GM10266 (cell line): ENCODE results near the gene TEX19.
"Not testable (repeated sequence)": the region's sequence is repeated elsewhere in the genome, so short reads cannot be mapped to it uniquely, and the experiment has no call there.

ENCODE experiments used
- DNase-seq: peaks from one replicate; pipeline ENCODE4 v3.0.0; 2012; ENCODE audit errors: extremely low spot score
- TF ChIP-seq, protein P1 (sequence below): IDR thresholded peaks from 2 replicates; pipeline ENCODE4 v1.5.1; 2012; ENCODE audit warnings: mild to moderate bottlenecking, low read depth; ENCODE audit not compliant: control insufficient read depth, insufficient read depth; ENCODE audit errors: missing control alignments

TEX19 gene

DNA sequence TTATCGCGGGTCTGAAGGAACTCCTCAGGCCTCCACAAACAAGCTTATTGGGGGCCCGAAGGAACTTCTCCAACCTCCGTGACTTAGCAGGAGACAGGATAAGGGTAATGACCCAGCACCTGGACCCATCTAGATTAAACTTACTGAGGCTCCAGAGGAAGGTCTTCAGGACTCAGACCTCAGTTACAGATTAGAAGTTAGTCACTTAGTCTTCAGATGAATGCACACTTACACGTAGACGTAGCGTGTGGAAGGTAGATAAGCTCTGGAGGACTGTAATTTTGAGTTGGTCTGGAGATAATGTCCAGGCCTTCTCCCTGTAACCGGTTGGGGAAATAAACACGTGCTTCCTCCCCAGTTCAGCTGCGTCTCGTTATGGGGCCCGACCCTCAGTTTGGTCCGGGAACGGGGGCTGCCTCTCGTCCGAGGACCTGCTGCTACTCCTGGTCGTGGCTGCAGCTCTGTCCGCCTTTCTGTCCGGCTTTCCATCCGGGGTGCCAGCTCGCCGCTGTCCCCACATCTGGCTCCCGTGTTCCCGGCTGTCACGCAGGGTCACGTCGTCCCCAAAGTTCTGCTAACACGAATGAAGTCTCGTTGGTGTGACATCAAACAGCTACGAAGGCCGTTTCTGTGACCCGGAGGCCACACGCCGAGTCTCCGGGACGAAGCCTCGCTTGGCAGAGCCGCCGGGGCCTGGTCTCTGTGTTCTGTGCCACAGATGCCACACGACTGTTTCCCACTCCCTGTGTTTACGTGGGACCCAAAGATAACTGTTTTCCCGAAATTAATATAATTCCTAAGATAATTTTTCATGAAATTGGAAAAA is 13.7 kb upstream of the TEX19 start:
- no peak for DNase-seq

DNA sequence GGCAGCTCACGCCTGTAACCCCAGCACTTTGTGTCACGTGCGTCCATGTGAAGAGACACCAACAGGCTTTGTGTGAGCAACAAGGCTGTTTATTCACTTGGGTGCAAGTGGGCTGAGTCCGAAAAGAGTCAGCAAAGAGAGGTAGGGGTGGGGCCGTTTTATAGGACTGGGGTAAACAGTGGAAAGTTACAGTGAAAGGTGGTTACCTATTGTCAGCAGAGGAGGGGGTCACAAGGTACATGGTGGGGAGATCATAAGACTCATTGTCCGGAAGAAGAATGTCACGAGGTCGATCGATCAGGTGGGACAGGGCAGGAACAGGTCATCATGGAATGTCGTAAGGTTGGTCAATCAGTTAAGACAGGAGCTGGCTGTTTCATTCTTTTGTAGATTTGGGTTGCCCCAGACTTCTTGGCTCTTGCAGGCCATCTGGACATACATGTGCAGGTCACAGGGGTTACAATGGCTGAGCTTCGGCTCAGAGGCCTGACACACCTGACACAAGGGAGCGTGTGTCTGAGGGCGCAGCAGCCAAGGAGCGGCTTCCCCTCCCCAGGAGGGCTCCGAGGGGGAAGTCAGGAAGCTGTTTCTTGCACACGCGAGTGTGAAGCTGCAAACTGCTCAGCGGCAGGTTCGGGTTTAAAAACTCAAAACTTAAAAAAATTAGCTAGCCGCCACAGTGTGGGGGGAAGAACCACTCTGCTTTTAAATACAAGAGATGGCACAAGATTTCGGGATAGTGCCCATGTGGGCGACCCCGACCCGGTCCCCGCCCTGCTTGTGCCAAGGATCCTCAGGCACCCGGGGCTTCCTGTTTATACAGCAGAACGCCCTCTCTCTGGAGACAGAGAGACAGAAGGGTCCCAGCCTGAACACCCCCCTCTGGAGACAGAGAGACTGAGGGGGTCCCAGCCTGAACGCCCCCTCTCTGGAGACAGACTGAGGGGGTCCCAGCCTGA is 12.4 kb upstream of the TEX19 start:
- TF ChIP-seq, protein P1, sequence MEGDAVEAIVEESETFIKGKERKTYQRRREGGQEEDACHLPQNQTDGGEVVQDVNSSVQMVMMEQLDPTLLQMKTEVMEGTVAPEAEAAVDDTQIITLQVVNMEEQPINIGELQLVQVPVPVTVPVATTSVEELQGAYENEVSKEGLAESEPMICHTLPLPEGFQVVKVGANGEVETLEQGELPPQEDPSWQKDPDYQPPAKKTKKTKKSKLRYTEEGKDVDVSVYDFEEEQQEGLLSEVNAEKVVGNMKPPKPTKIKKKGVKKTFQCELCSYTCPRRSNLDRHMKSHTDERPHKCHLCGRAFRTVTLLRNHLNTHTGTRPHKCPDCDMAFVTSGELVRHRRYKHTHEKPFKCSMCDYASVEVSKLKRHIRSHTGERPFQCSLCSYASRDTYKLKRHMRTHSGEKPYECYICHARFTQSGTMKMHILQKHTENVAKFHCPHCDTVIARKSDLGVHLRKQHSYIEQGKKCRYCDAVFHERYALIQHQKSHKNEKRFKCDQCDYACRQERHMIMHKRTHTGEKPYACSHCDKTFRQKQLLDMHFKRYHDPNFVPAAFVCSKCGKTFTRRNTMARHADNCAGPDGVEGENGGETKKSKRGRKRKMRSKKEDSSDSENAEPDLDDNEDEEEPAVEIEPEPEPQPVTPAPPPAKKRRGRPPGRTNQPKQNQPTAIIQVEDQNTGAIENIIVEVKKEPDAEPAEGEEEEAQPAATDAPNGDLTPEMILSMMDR, result no peak
- DNase-seq, result no peak

More for the DNA sequence above, 13.7 kb upstream of the TEX19 start:
- TF ChIP-seq, protein P1, result no peak

DNA sequence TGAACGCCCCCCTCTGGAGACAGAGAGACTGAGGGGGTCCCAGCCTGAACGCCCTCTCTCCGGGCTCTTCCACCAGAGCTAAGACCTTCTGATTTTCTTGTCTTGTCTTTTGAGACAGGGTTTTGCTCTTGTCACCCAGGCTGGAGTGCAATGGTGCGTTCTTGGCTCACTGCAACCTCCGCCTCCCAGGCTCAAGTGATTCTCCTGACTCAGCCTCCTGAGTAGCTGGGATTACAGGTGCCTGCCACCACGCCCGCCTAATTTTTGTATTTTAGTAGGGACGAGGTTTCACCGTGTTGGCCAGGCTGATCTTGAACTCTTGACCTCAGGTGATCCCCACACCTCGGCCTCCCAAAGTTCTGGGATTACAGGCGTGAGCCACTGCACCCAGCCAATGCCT is 11.1 kb upstream of the TEX19 start:
- not testable (repeated sequence) for DNase-seq

DNA sequence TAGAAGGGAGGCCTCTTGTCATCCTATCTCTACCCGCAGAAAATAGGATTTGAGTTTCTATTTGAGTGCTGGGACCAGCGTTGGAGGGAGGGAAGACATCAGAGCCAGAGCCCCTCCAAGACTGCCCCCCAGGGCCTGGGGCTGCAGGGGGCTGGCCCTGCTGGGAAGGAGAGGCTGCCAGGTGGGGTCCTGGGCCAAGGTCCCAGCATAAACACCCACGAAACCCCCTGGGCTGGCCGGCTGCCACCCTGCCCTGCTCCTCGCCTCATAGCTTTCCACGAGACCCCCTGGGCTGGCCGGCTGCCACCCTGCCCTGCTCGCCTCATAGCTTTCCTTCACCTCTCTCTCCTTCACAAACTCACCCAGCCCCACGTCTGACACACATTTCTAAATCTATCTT is 10.6 kb upstream of the TEX19 start:
- TF ChIP-seq, protein P1, result no peak
- DNase-seq, result no peak

DNA sequence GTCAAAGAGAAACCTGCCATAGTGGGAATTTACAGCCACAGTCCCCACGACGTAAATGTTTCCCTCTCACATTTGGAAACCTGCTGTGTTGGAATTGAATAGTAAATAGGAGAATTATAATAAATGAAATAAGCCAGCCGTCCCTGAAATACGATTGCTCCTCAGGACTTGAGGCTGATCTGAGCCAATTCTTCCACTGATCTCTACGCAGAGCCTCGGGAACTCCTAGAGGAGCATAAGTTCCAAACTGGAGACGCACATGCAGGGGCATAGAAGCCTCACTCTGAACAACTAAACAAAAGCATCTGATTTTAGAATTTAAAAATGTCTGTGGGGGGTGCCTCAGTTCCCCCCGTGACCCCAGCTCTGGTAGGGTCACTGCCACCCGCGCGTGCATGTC is 10.2 kb upstream of the TEX19 start:
- TF ChIP-seq, protein P1, result no peak
- DNase-seq, result no peak

DNA sequence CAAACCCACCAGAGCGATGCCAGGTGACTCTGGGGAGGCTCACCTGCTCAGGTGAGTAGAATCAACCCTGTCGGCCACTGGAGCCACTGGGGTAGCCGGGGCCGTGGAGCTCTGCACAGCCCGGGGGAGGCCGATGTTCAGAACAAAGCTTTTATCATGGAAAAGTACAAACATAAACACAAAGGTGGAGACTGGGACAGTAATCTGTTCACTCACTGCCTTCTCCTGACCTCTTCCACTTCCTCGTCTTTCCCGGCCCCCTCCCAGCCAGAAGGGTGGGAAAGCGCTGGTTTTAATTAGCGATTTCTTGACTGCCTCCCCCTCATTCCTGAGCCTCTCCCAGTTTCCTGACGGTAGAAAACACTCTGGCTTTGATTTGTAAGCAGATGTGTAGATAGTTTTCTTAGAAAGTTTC is 9.8 kb upstream of the TEX19 start:
- TF ChIP-seq, protein P1, result no peak
- no peak for DNase-seq

DNA sequence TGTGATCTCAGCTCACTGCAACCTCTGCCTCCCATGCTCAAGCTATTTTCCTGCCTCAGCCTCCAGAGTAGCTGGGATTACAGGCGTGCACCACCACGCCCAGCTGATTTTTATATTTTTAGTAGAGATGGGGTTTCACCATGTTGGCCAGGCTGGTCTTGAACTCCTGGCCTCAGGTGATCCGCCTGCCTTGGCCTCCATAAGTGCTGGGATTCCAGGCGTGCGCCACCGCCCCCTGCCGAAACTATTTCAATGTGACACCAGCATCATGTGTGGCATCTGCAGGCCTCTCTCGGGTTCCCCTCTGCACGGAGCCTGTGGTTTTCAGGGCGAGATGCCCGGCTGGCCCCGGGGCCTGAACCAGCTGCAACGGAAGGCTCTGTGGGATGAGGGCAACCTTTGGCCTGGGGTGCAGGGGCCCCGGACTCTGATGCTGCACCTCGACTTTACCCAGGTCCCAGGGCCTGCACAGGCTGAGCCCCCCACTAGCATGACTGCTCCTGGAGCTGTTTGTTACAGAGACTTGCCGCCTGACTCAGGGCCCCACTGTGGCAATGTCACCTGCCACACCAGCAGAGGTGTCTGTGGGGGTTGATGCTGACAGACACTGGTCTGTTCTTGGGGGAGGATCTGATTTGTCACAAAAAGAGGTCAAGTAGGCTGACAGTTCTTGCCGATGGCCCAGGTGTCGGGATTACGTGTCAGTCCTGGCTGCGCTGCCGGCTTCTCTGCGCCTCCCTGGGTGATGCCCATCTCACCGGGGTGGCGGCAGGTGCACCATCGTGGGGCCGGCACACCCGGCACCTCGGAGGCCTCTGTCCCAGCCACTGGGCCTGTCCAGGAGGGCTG is 8.6 kb upstream of the TEX19 start:
- TF ChIP-seq, protein P1, result peak; percentile 42
- no peak for DNase-seq
